IMR-90 (cell line): ENCODE measurements around the gene UGT1A4. TPM values are rescaled to one million over a fixed set of nuclear protein-coding genes. Genes with fewer than 3 reads are reported as not detected.

Source experiments
- ATAC-seq: fragments of 200-7000 bp; cut with Tn5 transposase; 2 replicates; pipeline ENCODE4 v1.9.1; 2020; ENCODE audit warnings: low read depth, mild to moderate bottlenecking, moderate library complexity
- BruUV-seq: library from RNA; stranded (reverse); fragments of 400-500 nt; replicated peaks from 2 replicates; lab custom pipeline; 2021; lab: Mats Ljungman, UMichigan
- CTCF ChIA-PET: fragments of 300-600 bp; formaldehyde crosslinking; extraction: SDS; loops from one replicate; lab custom pipeline; 2021; ENCODE audit warnings: antibody characterized with exemption; lab: Yijun Ruan, JAX
- POLR2A ChIA-PET: fragments of 300-600 bp; sonication (Branson Sonifier 250); formaldehyde crosslinking; loops from one replicate; lab custom pipeline; 2022; ENCODE audit warnings: antibody characterized with exemption; ENCODE audit not compliant: unreplicated experiment; lab: Charles Lee
- DNase-seq: peaks from one replicate; pipeline ENCODE4 v3.0.0; 2013
- H2AFZ ChIP-seq: replicated peaks from 2 replicates; pipeline ENCODE3; 2013; ENCODE audit warnings: low read length, mild to moderate bottlenecking; ENCODE audit not compliant: poor library complexity
- H2AK5ac ChIP-seq: 2 replicates; pipeline ENCODE4 v1.6.1; 2013; ENCODE audit warnings: low read depth, low read length, inconsistent platforms
- H2AK9ac ChIP-seq: replicated peaks from 2 replicates; pipeline ENCODE3; 2013; ENCODE audit warnings: mild to moderate bottlenecking, low read depth, low read length, moderate library complexity; ENCODE audit not compliant: poor library complexity
- H2BK120ac ChIP-seq: 2 replicates; pipeline ENCODE4 v1.6.1; 2013; ENCODE audit warnings: low read depth, low read length, inconsistent platforms
- H2BK15ac ChIP-seq: 3 replicates; pipeline ENCODE4 v1.6.1; 2013; ENCODE audit warnings: low read depth, low read length, inconsistent platforms
- H2BK20ac ChIP-seq: 2 replicates; pipeline ENCODE4 v1.6.1; 2013; ENCODE audit warnings: low read depth, mild to moderate bottlenecking, inconsistent platforms, low read length, moderate library complexity
- H2BK5ac ChIP-seq: 2 replicates; pipeline ENCODE4 v1.6.1; 2013; ENCODE audit warnings: mild to moderate bottlenecking, low read depth, low read length, inconsistent platforms; ENCODE audit not compliant: poor library complexity, severe bottlenecking
- H3K14ac ChIP-seq: replicated peaks from 2 replicates; pipeline ENCODE4 v1.6.1; 2013; ENCODE audit warnings: low read depth, low read length, inconsistent platforms
- H3K18ac ChIP-seq: 2 replicates; pipeline ENCODE4 v1.6.1; 2013; ENCODE audit warnings: low read depth, low read length, control low read depth
- H3K23ac ChIP-seq: 2 replicates; pipeline ENCODE4 v1.6.1; 2013; ENCODE audit warnings: low read depth, low read length, inconsistent platforms
- H3K27ac ChIP-seq: 2 replicates; pipeline ENCODE4 v1.5.1; 2013; ENCODE audit warnings: mild to moderate bottlenecking, control low read depth, low read length; ENCODE audit not compliant: insufficient read depth
- H3K27me3 ChIP-seq: 2 replicates; pipeline ENCODE4 v1.6.1; 2013; ENCODE audit warnings: low read length; ENCODE audit not compliant: control insufficient read depth, insufficient read depth
- H3K36me3 ChIP-seq: 2 replicates; pipeline ENCODE4 v1.6.1; 2013; ENCODE audit warnings: low read length, mixed read lengths; ENCODE audit not compliant: control insufficient read depth, insufficient read depth
- H3K4ac ChIP-seq: 2 replicates; pipeline ENCODE4 v1.6.1; 2013; ENCODE audit warnings: low read depth, low read length, inconsistent platforms
- H3K4me1 ChIP-seq: 2 replicates; pipeline ENCODE4 v1.6.1; 2013; ENCODE audit warnings: low read length, mixed read lengths; ENCODE audit not compliant: control insufficient read depth, insufficient read depth
- H3K4me2 ChIP-seq: 2 replicates; pipeline ENCODE4 v1.6.1; 2013; ENCODE audit warnings: low read depth, mild to moderate bottlenecking, control low read depth, low read length, moderate library complexity
- H3K4me3 ChIP-seq: 2 replicates; pipeline ENCODE4 v1.5.1; 2013; ENCODE audit warnings: low read depth, mild to moderate bottlenecking, control low read depth, low read length, moderate library complexity; ENCODE audit not compliant: insufficient read depth
- H3K56ac ChIP-seq: 2 replicates; pipeline ENCODE4 v1.6.1; 2013; ENCODE audit warnings: low read length, inconsistent platforms; ENCODE audit not compliant: insufficient read depth; ENCODE audit errors: extremely low read depth
- H3K79me1 ChIP-seq, 2 experiments: 2 replicates each; pipeline ENCODE4 v1.6.1; 2013; ENCODE audit warnings: low read length in 2 of 2, inconsistent platforms in 1 of 2, low read depth in 1 of 2
- H3K9ac ChIP-seq: 2 replicates; pipeline ENCODE4 v1.6.1; 2013; ENCODE audit warnings: low read depth, low read length, control low read depth
- H3K9me1 ChIP-seq: 2 replicates; pipeline ENCODE4 v1.6.1; 2013; ENCODE audit warnings: low read length, inconsistent platforms; ENCODE audit not compliant: insufficient read depth
- H3K9me3 ChIP-seq: 2 replicates; pipeline ENCODE4 v1.6.1; 2013; ENCODE audit warnings: low read length; ENCODE audit not compliant: control insufficient read depth, insufficient read depth
- H4K20me1 ChIP-seq: 2 replicates; pipeline ENCODE4 v1.6.1; 2013; ENCODE audit warnings: low read length, inconsistent platforms; ENCODE audit not compliant: insufficient read depth
- H4K5ac ChIP-seq: 2 replicates; pipeline ENCODE4 v1.6.1; 2013; ENCODE audit warnings: mild to moderate bottlenecking, low read depth, low read length, control low read depth
- H4K8ac ChIP-seq, 2 experiments: 2 replicates each; pipeline ENCODE4 v1.6.1; 2013; ENCODE audit warnings: low read depth in 2 of 2, low read length in 2 of 2, control low read depth in 1 of 2, inconsistent platforms in 1 of 2
- H4K91ac ChIP-seq: 2 replicates; pipeline ENCODE4 v1.6.1; 2013; ENCODE audit warnings: low read depth, low read length, inconsistent platforms; ENCODE audit not compliant: insufficient read depth
- CEBPB ChIP-seq: IDR thresholded peaks from 2 replicates; pipeline ENCODE4 v1.6.1; 2012; ENCODE audit warnings: low read depth, low read length, improper control_type of control experiment
- USF2 ChIP-seq: fragments of 150-350 bp; IDR thresholded peaks from 2 replicates; pipeline ENCODE4 v1.6.1; 2017; ENCODE audit warnings: mild to moderate bottlenecking, antibody characterized with exemption, low read length, low read depth
- WGBS, 2 experiments: methylation state at CpG; one replicate each; pipeline versions ENCODE4 v1.1.5 to v1.1.7; 2013; ENCODE audit warnings: missing lambda C conversion rate in 2 of 2; ENCODE audit not compliant: insufficient read length in 1 of 2; ENCODE audit errors: extremely low coverage in 2 of 2; 5-methylcytosine and 5-hydroxymethylcytosine counted together
- dilution Hi-C: fragments of 300-500 bp; cut with HindIII; formaldehyde crosslinking; loops from one replicate; pipeline ENCODE4 v1.14.3; 2018; ENCODE audit warnings: low sequenced_read_pairs; ENCODE audit not compliant: unreplicated experiment
- in situ Hi-C: fragments of 300-500 bp; cut with MboI; formaldehyde crosslinking; loops from 3 replicates; pipeline ENCODE4 v1.14.3; 2019; ENCODE audit warnings: low sequenced_read_pairs, inconsistent platforms, mixed read lengths
- intact Hi-C: fragments of 100-400 bp; cut with micrococcal nuclease; formaldehyde crosslinking; loops from 2 replicates; pipeline ENCODE4 v1.10.0; 2022
- polyA plus RNA-seq, 3 experiments: library from polyadenylated mRNA; depleted of rRNA; stranded (reverse); fragments of >200 nt; gene quantifications; 2 replicates each; pipeline ENCODE4 v1.2.3, GENCODE V29; 2012; ENCODE audit warnings: low replicate concordance in 1 of 3
- total RNA-seq: library from RNA; depleted of rRNA; stranded (reverse); fragments of >200 nt; gene quantifications from 2 replicates; pipeline ENCODE4 v1.2.3, GENCODE V29; 2012

UGT1A4 gene
- total and polyA plus RNA-seq, 2 of the 4 experiments (the other 2 are of a cell fraction), result not detected

GRCh38 chr2:233775414-233775813 lies 56.9 kb downstream of the UGT1A4 start:
- TF ChIP-seq USF2 (peak; percentile 14; the same call in 1 of the 2 replicates), CEBPB (no peak)
- H3K36me3 ChIP-seq, result no peaks in the 10 kb centered on the region
- intact Hi-C loops (no loop called here), dilution Hi-C loops (no loop called here), in situ Hi-C loops (no loop called here)
- H3K4ac ChIP-seq, result no peak overlapping the region
- no peaks in the 10 kb centered on the region for H3K79me1 ChIP-seq
- H2BK120ac ChIP-seq, result no peak overlapping the region
- ChIA-PET CTCF (no interaction called here), POLR2A (no interaction called here)
- no peaks in the 10 kb centered on the region for H3K4me1 ChIP-seq
- no peak overlapping the region for H2BK20ac ChIP-seq
- H3K27me3 ChIP-seq, result no peaks in the 10 kb centered on the region
- H2BK15ac ChIP-seq, result no peak overlapping the region
- H3K9me1 ChIP-seq, result no peaks in the 10 kb centered on the region
- H3K27ac ChIP-seq, result no peak overlapping the region
- H3K4me3 ChIP-seq, result no peak overlapping the region
- H3K9me3 ChIP-seq, result peaks cover 3% of the 10 kb centered on the region; the same call in 1 of the 2 replicates
- H4K8ac ChIP-seq, result no peak overlapping the region
- H3K18ac ChIP-seq, result no peak overlapping the region
- DNase-seq (no peak), ATAC-seq (no peak)
- BruUV-seq, result no TSS peak
- H3K23ac ChIP-seq, result no peak overlapping the region
- no peak overlapping the region for H3K9ac ChIP-seq
- WGBS, 2 experiments, result no CpG with 5 or more reads among the region's 6 CpGs
- H2AFZ ChIP-seq, result no peak overlapping the region
- H4K5ac ChIP-seq, result no peak overlapping the region
- H4K91ac ChIP-seq, result no peak overlapping the region
- H2BK5ac ChIP-seq, result no peak overlapping the region
- H3K4me2 ChIP-seq, result no peak overlapping the region
- no peak overlapping the region for H2AK9ac ChIP-seq
- H3K56ac ChIP-seq, result no peak overlapping the region
- no peak overlapping the region for H2AK5ac ChIP-seq
- no peaks in the 10 kb centered on the region for H4K20me1 ChIP-seq
- no peak overlapping the region for H3K14ac ChIP-seq
